ENCODE data around the gene CYB561A3. TPM values are rescaled to one million over a fixed set of nuclear protein-coding genes. Genes with fewer than 3 reads are reported as not detected.

CYB561A3 gene
- total RNA-seq, 1 donor from 2014 or later = 34.9 TPM

GRCh38 chr11:61302550-61302949 lies 59.1 kb downstream of the CYB561A3 start:
- peaks cover 38% of the 10 kb centered on the region for H3K36me3 Mint-ChIP-seq
- H3K4me3 Mint-ChIP-seq = no peak overlapping the region
- no peaks in the 10 kb centered on the region for H3K9me3 Mint-ChIP-seq
- DNase-seq (ENCODE audit: extremely low spot score, unreplicated experiment) = no peak
- TF ChIP-seq CTCF (conservative IDR thresholded peaks at IDR 0.05) = no peak
- H3K27ac Mint-ChIP-seq = no peak overlapping the region
- no peaks in the 10 kb centered on the region for H3K27me3 Mint-ChIP-seq
- peaks cover 7% of the 10 kb centered on the region for H3K4me1 Mint-ChIP-seq (ENCODE audit: unreplicated experiment)

Other genes with a start within 250 kb of the CYB561A3 start
- 27.8 and 42.1 TPM in 2 replicates for gene VPS37C, start 200.5 kb downstream of the CYB561A3 start, total RNA-seq (ENCODE audit: low replicate concordance)
- gene PGA3, start 158.4 kb downstream of the CYB561A3 start, total RNA-seq (ENCODE audit: low replicate concordance) = 1.3 TPM in 1 of 2 replicates, not detected in the other
- gene PGA4, start 139.5 kb downstream of the CYB561A3 start, total RNA-seq (ENCODE audit: low replicate concordance) = 1.6 and 7.0 TPM in 2 replicates
- 0.62 and 2.9 TPM in 2 replicates for gene PGA5, start 120.7 kb downstream of the CYB561A3 start, total RNA-seq (ENCODE audit: low replicate concordance)
- 5.4 and 20.0 TPM in 2 replicates for gene VWCE, start 66.6 kb downstream of the CYB561A3 start, total RNA-seq (ENCODE audit: low replicate concordance)
- 234 and 279 TPM in 2 replicates for gene DDB1, start 28.8 kb downstream of the CYB561A3 start, total RNA-seq (ENCODE audit: low replicate concordance)
- 66.9 and 72.6 TPM in 2 replicates for gene TKFC, start 28.7 kb downstream of the CYB561A3 start, total RNA-seq (ENCODE audit: low replicate concordance)
- gene TMEM138, start 492 bp upstream of the CYB561A3 start, total RNA-seq (ENCODE audit: low replicate concordance) = 35.3 and 54.5 TPM in 2 replicates
- gene TMEM216, start 30.7 kb upstream of the CYB561A3 start, total RNA-seq (ENCODE audit: low replicate concordance) = 14.8 and 19.9 TPM in 2 replicates
- gene CPSF7, start 68.1 kb upstream of the CYB561A3 start, total RNA-seq (ENCODE audit: low replicate concordance) = 86.9 and 129 TPM in 2 replicates
- 41.7 and 49.8 TPM in 2 replicates for gene SDHAF2, start 68.2 kb upstream of the CYB561A3 start, total RNA-seq (ENCODE audit: low replicate concordance)
- gene LRRC10B, start 146.9 kb upstream of the CYB561A3 start, total RNA-seq (ENCODE audit: low replicate concordance) = 3.2 and 10.0 TPM in 2 replicates
- 26.5 and 37.5 TPM in 2 replicates for gene SYT7, start 219.2 kb upstream of the CYB561A3 start, total RNA-seq (ENCODE audit: low replicate concordance)